ENCODE results near the gene KAZALD1.
"Not testable (repeated sequence)": the region's sequence is repeated elsewhere in the genome, so short reads cannot be mapped to it uniquely, and the experiment has no call there.

Gene KAZALD1

GRCh38 chr10:101031796-101032636, 29.8 kb upstream of the KAZALD1 start:
- peaks cover 4% of the 10 kb centered on the region for H3K27me3 ChIP-seq (ENCODE audit: control insufficient read depth, insufficient read depth, low read length)
- peaks cover 27% of the 10 kb centered on the region for H3K36me3 ChIP-seq (ENCODE audit: insufficient read depth, low read length)
- peaks cover 13% of the 10 kb centered on the region for H3K4me1 ChIP-seq (ENCODE audit: control insufficient read depth, insufficient read depth, low read length)
- peak overlapping the region; percentile 86 for H3K4me3 ChIP-seq (ENCODE audit: low read length)
- peak overlapping the region; percentile 93 for H3K4me2 ChIP-seq (ENCODE audit: low read length)
- H3K9ac ChIP-seq (ENCODE audit: low read depth, low read length) = peak overlapping the region; percentile 93
- H3K9me3 ChIP-seq (replicated peaks; ENCODE audit: low read length) = no peaks in the 10 kb centered on the region

DNA sequence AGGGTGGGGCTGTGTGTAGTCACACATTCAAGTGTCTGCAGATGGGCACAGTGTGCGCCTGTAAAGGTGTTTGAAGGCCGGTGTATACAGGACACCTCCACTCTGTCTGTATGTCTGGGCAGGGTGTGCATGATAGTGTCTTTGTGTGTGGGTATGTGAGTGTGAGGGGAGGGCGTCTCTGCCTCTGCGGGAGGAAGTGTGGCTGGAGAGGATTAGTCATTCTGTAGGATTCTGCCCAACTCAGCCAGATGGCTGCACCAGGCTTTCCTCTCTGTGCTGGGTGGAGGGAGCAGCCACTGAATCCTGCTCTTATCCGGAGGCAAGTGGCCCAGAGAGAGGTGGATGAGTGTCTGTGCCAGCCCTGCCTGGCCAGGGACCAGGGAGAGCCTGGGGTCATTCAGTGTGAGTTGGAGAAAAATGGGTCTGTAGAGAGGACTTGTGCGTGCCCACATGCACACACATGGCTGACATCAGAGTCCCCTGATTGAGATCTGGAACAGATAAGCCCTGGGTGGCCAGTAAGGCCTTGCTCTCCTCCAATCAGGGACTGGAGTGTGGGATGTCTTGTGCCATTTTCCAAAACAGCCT, 29.1 kb upstream of the KAZALD1 start:
- Histone ChIP-seq H3K9ac (ENCODE audit: low read depth, low read length) (peak overlapping the region; percentile 93), H3K4me2 (ENCODE audit: low read length) (peak overlapping the region; percentile 93), H3K27me3 (ENCODE audit: control insufficient read depth, insufficient read depth, low read length) (no peaks in the 10 kb centered on the region), H3K4me1 (ENCODE audit: control insufficient read depth, insufficient read depth, low read length) (peaks cover 13% of the 10 kb centered on the region), H3K9me3 (replicated peaks; ENCODE audit: low read length) (no peaks in the 10 kb centered on the region), H3K36me3 (ENCODE audit: insufficient read depth, low read length) (peaks cover 34% of the 10 kb centered on the region), H3K4me3 (ENCODE audit: low read length) (peak overlapping the region; percentile 86)

DNA sequence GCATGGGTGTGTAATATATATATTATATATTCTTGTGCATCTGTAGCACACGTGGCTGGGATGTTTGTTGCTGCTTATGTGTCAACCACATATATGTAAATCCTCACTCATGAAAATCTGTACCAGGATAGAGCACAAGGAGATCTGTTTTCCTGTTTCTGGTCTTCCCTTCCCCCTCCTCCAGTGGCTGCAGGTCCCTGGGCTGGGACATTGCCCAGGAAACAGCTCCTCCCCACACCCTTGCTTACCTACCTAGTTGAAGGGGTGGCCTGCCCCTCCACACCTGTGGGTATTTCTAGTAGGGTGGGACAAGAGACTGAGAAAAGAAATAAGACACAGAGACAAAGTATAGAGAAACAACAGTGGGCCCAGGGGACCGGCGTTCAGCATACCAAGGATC, 28.5 kb upstream of the KAZALD1 start:
- H3K4me2 ChIP-seq (ENCODE audit: low read length) = peak overlapping the region; percentile 93
- H3K4me3 ChIP-seq (ENCODE audit: low read length) = peak overlapping the region; percentile 86
- H3K27me3 ChIP-seq (ENCODE audit: control insufficient read depth, insufficient read depth, low read length) = no peaks in the 10 kb centered on the region
- peak overlapping the region; percentile 93 for H3K9ac ChIP-seq (ENCODE audit: low read depth, low read length)
- H3K4me1 ChIP-seq (ENCODE audit: control insufficient read depth, insufficient read depth, low read length) = peaks cover 13% of the 10 kb centered on the region
- no peaks in the 10 kb centered on the region for H3K9me3 ChIP-seq (replicated peaks; ENCODE audit: low read length)
- H3K36me3 ChIP-seq (ENCODE audit: insufficient read depth, low read length) = peaks cover 40% of the 10 kb centered on the region

GRCh38 chr10:101034404-101034803, 27.4 kb upstream of the KAZALD1 start:
- H3K9ac ChIP-seq (ENCODE audit: low read depth, low read length); H3K4me1 ChIP-seq (ENCODE audit: control insufficient read depth, insufficient read depth, low read length); H3K4me2 ChIP-seq (ENCODE audit: low read length); H3K27me3 ChIP-seq (ENCODE audit: control insufficient read depth, insufficient read depth, low read length); H3K9me3 ChIP-seq (replicated peaks; ENCODE audit: low read length); H3K4me3 ChIP-seq (ENCODE audit: low read length): not testable (repeated sequence)
- H3K36me3 ChIP-seq (ENCODE audit: insufficient read depth, low read length) = peaks cover 49% of the 10 kb centered on the region

DNA sequence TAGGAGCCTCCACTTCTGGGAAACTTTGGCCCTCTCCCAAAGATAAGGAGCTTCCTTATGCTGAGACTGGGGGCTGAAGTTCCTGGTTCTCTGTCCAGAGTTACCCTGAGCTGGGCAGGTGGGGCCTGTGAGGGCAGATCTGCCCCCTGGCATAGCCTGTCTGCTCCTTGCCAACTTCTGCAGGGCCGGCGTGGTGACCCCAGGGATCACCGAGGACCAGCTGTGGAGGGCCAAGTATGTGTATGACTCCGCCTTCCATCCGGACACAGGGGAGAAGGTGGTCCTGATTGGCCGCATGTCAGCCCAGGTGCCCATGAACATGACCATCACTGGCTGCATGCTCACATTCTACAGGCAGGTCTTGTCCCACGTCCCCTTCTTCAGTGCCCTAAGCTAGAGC, 26.5 kb upstream of the KAZALD1 start:
- Histone ChIP-seq H3K4me2 (ENCODE audit: low read length) (no peak overlapping the region), H3K9ac (ENCODE audit: low read depth, low read length) (no peak overlapping the region), H3K4me3 (ENCODE audit: low read length) (no peak overlapping the region), H3K4me1 (ENCODE audit: control insufficient read depth, insufficient read depth, low read length) (peaks cover 7% of the 10 kb centered on the region), H3K9me3 (replicated peaks; ENCODE audit: low read length) (no peaks in the 10 kb centered on the region), H3K27me3 (ENCODE audit: control insufficient read depth, insufficient read depth, low read length) (no peaks in the 10 kb centered on the region), H3K36me3 (ENCODE audit: insufficient read depth, low read length) (peaks cover 53% of the 10 kb centered on the region)

DNA sequence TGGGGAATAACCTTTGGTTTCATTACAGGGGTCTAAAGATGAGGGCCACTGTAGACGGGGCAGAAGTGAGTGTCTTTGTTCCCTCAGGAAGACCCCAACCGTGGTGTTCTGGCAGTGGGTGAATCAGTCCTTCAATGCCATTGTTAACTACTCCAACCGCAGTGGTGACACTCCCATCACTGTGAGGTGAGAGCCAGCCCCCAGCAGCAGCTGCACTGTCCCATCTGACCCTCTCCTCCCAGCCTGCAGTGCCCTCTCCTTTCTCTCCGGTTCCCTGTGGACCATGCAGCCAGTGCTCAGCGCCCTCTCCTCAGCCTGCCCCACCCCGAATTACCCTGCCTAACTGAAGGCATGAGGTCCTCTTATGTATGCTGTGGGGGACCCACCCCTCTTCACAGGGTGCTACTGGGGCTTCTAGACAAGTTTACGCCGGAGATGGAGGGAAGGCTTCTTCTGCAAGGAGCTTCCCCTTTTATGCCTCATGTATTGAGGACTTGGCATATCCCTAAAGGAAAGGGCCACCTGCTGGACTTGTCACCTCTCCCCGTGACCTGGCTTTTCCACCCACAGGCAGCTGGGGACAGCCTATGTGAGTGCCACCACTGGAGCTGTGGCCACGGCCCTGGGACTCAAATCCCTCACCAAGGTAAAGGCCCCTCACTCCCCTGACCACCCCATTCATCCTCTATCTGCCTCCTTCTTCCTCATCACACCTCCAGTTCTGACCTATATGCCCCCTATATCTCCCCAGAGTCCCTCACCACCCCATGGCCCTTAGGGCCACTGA, 25.7 kb upstream of the KAZALD1 start:
- H3K27me3 ChIP-seq (ENCODE audit: control insufficient read depth, insufficient read depth, low read length) = no peaks in the 10 kb centered on the region
- peaks cover 59% of the 10 kb centered on the region for H3K36me3 ChIP-seq (ENCODE audit: insufficient read depth, low read length)
- H3K4me1 ChIP-seq (ENCODE audit: control insufficient read depth, insufficient read depth, low read length) = peaks cover 4% of the 10 kb centered on the region
- no peaks in the 10 kb centered on the region for H3K9me3 ChIP-seq (replicated peaks; ENCODE audit: low read length)
- no peak overlapping the region for H3K4me3 ChIP-seq (ENCODE audit: low read length)
- H3K4me2 ChIP-seq (ENCODE audit: low read length) = no peak overlapping the region
- H3K9ac ChIP-seq (ENCODE audit: low read depth, low read length) = no peak overlapping the region

DNA sequence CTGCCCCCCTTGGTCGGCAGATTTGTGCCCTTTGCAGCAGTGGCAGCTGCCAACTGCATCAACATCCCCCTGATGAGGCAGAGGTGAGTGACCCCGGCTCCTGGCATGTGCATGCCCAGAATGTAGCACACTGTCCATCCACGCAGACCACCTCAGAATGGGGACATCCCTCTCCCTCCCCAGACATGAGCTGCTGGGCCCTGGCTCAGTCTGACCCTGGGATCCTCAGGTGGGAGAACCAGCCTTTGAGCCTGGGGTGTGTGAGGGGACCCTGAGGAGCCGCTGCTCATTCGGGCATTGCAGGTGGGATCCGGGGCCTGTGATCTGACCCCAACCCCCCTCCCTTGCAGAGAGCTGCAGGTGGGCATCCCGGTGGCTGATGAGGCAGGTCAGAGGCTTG, 25.1 kb upstream of the KAZALD1 start:
- no peaks in the 10 kb centered on the region for H3K27me3 ChIP-seq (ENCODE audit: control insufficient read depth, insufficient read depth, low read length)
- peaks cover 4% of the 10 kb centered on the region for H3K4me1 ChIP-seq (ENCODE audit: control insufficient read depth, insufficient read depth, low read length)
- no peaks in the 10 kb centered on the region for H3K9me3 ChIP-seq (replicated peaks; ENCODE audit: low read length)
- peaks cover 59% of the 10 kb centered on the region for H3K36me3 ChIP-seq (ENCODE audit: insufficient read depth, low read length)
- H3K4me2 ChIP-seq (ENCODE audit: low read length) = no peak overlapping the region
- H3K4me3 ChIP-seq (ENCODE audit: low read length) = no peak overlapping the region
- no peak overlapping the region for H3K9ac ChIP-seq (ENCODE audit: low read depth, low read length)

DNA sequence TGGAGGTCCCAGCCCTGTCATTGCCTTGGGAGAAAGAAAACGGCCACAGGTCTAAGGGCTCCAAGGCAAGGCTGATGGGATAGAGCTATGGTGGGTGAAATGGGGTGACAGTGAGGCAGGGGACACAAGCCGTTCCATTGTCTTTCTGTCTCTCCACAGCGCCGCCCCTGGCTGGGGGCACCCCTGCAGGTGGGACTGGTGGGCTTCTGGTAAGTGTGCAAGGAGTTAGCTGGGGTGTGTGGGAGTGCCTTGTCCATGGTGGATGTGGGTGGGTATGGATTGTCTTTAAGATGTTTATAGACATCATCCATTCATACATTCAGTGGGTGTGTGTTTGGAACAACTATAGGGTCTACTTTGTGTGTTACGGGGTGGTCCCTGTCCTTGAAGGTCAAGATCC, 23.3 kb upstream of the KAZALD1 start:
- Histone ChIP-seq H3K4me1 (ENCODE audit: control insufficient read depth, insufficient read depth, low read length) (peaks cover 11% of the 10 kb centered on the region), H3K36me3 (ENCODE audit: insufficient read depth, low read length) (peaks cover 59% of the 10 kb centered on the region), H3K4me2 (ENCODE audit: low read length) (no peak overlapping the region), H3K9me3 (replicated peaks; ENCODE audit: low read length) (no peaks in the 10 kb centered on the region), H3K4me3 (ENCODE audit: low read length) (no peak overlapping the region), H3K9ac (ENCODE audit: low read depth, low read length) (no peak overlapping the region), H3K27me3 (ENCODE audit: control insufficient read depth, insufficient read depth, low read length) (no peaks in the 10 kb centered on the region)

DNA sequence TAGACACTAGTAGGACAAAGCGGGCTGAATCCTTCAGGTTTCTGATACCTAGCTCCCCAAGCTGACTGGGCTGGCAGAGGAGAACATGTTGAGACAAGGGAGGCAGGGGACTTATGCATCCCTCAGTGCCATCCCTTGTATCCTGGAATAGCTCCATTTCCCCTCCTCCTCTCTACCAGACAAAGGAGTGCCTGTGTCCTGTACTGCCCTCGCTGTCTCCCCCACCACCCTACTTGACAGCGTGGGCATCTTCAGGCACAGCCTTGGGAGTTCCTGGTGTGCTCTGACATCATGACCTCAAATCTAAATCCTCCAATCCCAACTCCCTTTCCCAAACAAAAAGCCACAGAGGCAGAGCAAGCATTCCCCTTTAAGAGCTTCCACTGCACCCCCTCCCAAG, 21.7 kb upstream of the KAZALD1 start:
- Histone ChIP-seq H3K9me3 (replicated peaks; ENCODE audit: low read length) (no peaks in the 10 kb centered on the region), H3K36me3 (ENCODE audit: insufficient read depth, low read length) (peaks cover 51% of the 10 kb centered on the region)

DNA sequence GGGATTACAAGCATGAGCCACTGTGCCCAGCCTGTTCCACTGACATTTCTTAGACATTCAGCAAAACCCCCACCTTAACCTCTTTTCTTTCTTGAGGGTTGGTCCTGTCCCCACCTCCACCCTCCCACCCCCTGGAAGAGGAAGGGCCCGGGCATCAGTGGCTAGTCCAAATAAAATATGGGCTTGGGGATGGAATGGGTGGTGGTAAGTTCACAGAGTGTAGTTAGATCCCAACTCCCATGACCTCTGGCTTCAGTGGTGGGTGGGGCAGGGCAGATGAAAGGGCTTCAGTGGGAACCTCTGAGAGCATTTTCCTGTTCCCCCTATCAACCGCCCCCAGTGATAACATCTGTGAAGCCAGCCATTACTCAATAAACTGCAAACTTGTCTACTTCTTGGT, 20.9 kb upstream of the KAZALD1 start:
- H3K4me2 ChIP-seq (ENCODE audit: low read length) = no peak overlapping the region
- H3K27me3 ChIP-seq (ENCODE audit: control insufficient read depth, insufficient read depth, low read length) = no peaks in the 10 kb centered on the region
- peaks cover 14% of the 10 kb centered on the region for H3K4me1 ChIP-seq (ENCODE audit: control insufficient read depth, insufficient read depth, low read length)
- H3K4me3 ChIP-seq (ENCODE audit: low read length) = no peak overlapping the region
- H3K9ac ChIP-seq (ENCODE audit: low read depth, low read length) = no peak overlapping the region
- H3K36me3 ChIP-seq (ENCODE audit: insufficient read depth, low read length) = peaks cover 43% of the 10 kb centered on the region
- no peaks in the 10 kb centered on the region for H3K9me3 ChIP-seq (replicated peaks; ENCODE audit: low read length)

More for the DNA sequence above, 21.7 kb upstream of the KAZALD1 start:
- Histone ChIP-seq H3K4me2 (ENCODE audit: low read length) (no peak overlapping the region), H3K27me3 (ENCODE audit: control insufficient read depth, insufficient read depth, low read length) (no peaks in the 10 kb centered on the region), H3K4me1 (ENCODE audit: control insufficient read depth, insufficient read depth, low read length) (peaks cover 14% of the 10 kb centered on the region), H3K9ac (ENCODE audit: low read depth, low read length) (no peak overlapping the region), H3K4me3 (ENCODE audit: low read length) (no peak overlapping the region)

GRCh38 chr10:101041252-101041761, 20.5 kb upstream of the KAZALD1 start:
- no peak overlapping the region for H3K9ac ChIP-seq (ENCODE audit: low read depth, low read length)
- peaks cover 38% of the 10 kb centered on the region for H3K36me3 ChIP-seq (ENCODE audit: insufficient read depth, low read length)
- H3K4me2 ChIP-seq (ENCODE audit: low read length) = no peak overlapping the region
- no peaks in the 10 kb centered on the region for H3K27me3 ChIP-seq (ENCODE audit: control insufficient read depth, insufficient read depth, low read length)
- no peaks in the 10 kb centered on the region for H3K9me3 ChIP-seq (replicated peaks; ENCODE audit: low read length)
- H3K4me3 ChIP-seq (ENCODE audit: low read length) = no peak overlapping the region
- peaks cover 14% of the 10 kb centered on the region for H3K4me1 ChIP-seq (ENCODE audit: control insufficient read depth, insufficient read depth, low read length)
